H1 (cell line): ENCODE measurements around the gene CRTC1.

ENCODE experiments used
- CTCF ChIP-seq, 3 experiments: IDR thresholded peaks; 1 replicate in 2 of 3; 2 replicates in 1 of 3; pipeline versions ENCODE4 v1.5.1 to v1.6.1; 2011; ENCODE audit warnings: low read length in 3 of 3, mild to moderate bottlenecking in 3 of 3, inconsistent platforms in 2 of 3, low read depth in 1 of 3, moderate library complexity in 1 of 3; ENCODE audit not compliant: insufficient read depth in 1 of 3; ENCODE audit errors: control extremely low read depth in 1 of 3
- EP300 ChIP-seq, 2 experiments: IDR thresholded peaks; 1 replicate in 1 of 2; 2 replicates in 1 of 2; pipeline ENCODE4 v1.6.1; 2011 to 2012; ENCODE audit warnings: low read depth in 2 of 2, low read length in 2 of 2, mild to moderate bottlenecking in 2 of 2, borderline replicate concordance in 1 of 2, inconsistent platforms in 1 of 2, moderate library complexity in 1 of 2
- EZH2 ChIP-seq: fragments of 200-600 bp; sonication (generic); IDR thresholded peaks from 2 replicates; pipeline ENCODE4 v1.7.1; 2012; ENCODE audit warnings: low read depth, mild to moderate bottlenecking, moderate library complexity, low read length, inconsistent platforms; ENCODE audit not compliant: severe bottlenecking
- POLR2AphosphoS5 ChIP-seq: IDR thresholded peaks from 2 replicates; pipeline ENCODE4 v1.6.1; 2011; ENCODE audit warnings: low read depth, low read length
- RAD21 ChIP-seq, 2 experiments: IDR thresholded peaks in 1 of 2; conservative IDR thresholded peaks in 1 of 2; 2 replicates each; pipeline ENCODE4 v1.6.1; 2011; ENCODE audit warnings: low read depth in 2 of 2, low read length in 2 of 2, improper control_type of control experiment in 1 of 2, inconsistent platforms in 1 of 2, mild to moderate bottlenecking in 1 of 2, moderate library complexity in 1 of 2

- TF ChIP-seq EZH2, result no peak
- TF ChIP-seq POLR2AphosphoS5, result no peak
- no peak for TF ChIP-seq EP300 (IDR thresholded peaks at IDR 0.05; ENCODE audit: borderline replicate concordance in 1 of 2, low read depth in 2 of 2, low read length in 2 of 2)
- TF ChIP-seq RAD21 (IDR thresholded peaks at IDR 0.05 in 1 of 2, conservative IDR thresholded peaks at IDR 0.05 in 1 of 2; ENCODE audit: low read depth in 2 of 2, low read length in 2 of 2), result no peak
- no peak for TF ChIP-seq CTCF (IDR thresholded peaks at IDR 0.05; ENCODE audit: control extremely low read depth in 1 of 3, insufficient read depth in 1 of 3, low read depth in 1 of 3, low read length in 3 of 3)
Measured at GRCh38 chr19:18683958-18684641, 620 bp downstream of the CRTC1 start.
